GM12878 (cell line): ENCODE measurements around the gene ADCY1. TPM values are rescaled to one million over a fixed set of nuclear protein-coding genes. Genes with fewer than 3 reads are reported as not detected.

Source experiments
- ETV6 ChIP-seq, 2 experiments: fragments of 450-650 bp in 1 of 2; IDR thresholded peaks in 1 of 2; conservative IDR thresholded peaks in 1 of 2; 2 replicates each; pipeline ENCODE4 v1.6.1; 2014; ENCODE audit warnings: antibody characterized with exemption in 1 of 2, borderline replicate concordance in 1 of 2, low read depth in 1 of 2, mild to moderate bottlenecking in 1 of 2, moderate library complexity in 1 of 2
- MTA3 ChIP-seq: IDR thresholded peaks from 2 replicates; pipeline ENCODE4 v1.6.1; 2012; ENCODE audit warnings: low read length, inconsistent platforms, borderline replicate concordance
- polyA plus RNA-seq, 11 experiments: library from polyadenylated mRNA; depleted of rRNA in 4 of 11; unstranded in 6 of 11; stranded (reverse) in 5 of 11; fragments of >200 nt; fragmentation: Nextera tagmentation in 4 of 11; fragmentation: Illumina TruSeq in 1 of 11; extraction: Ambion mirVana in 4 of 11; extraction: Trizol in 1 of 11; gene quantifications; 1 replicate in 1 of 11; 2 replicates in 10 of 11; pipeline versions ENCODE4 v1.2.1 to v1.2.3, GENCODE V29; 2011 to 2016; ENCODE audit warnings: inconsistent platforms in 2 of 11, missing spikeins in 2 of 11, low read depth in 1 of 11
- total RNA-seq, 4 experiments: library from RNA; depleted of rRNA in 3 of 4; stranded (reverse); fragments of >200 nt in 3 of 4; fragmentation: Illumina TruSeq in 1 of 4; extraction: Trizol in 1 of 4; gene quantifications; 2 replicates each; pipeline versions ENCODE4 v1.2.1 to v1.2.3, GENCODE V29; 2013 to 2021
- TF ChIP-seq, protein P1 (sequence below): fragments of 450-650 bp; IDR thresholded peaks from 2 replicates; pipeline ENCODE4 v1.6.1; 2017; ENCODE audit warnings: mild to moderate bottlenecking, moderate library complexity
- TF ChIP-seq, protein P2 (sequence below): fragments of 450-650 bp; formaldehyde crosslinking; IDR thresholded peaks from 2 replicates; pipeline ENCODE4 v1.4.0; 2022; ENCODE audit warnings: mild to moderate bottlenecking, moderate library complexity
- TF ChIP-seq, protein P3 (sequence below): IDR thresholded peaks from 2 replicates; pipeline ENCODE4 v1.6.1; 2011; ENCODE audit warnings: low read depth, low read length, improper control_type of control experiment, borderline replicate concordance

Gene ADCY1
- total and polyA plus RNA-seq, 10 of the 15 experiments (the other 5 are each of a cell fraction or from before 2014, with no cell fraction given): 0.13 to 1.4 (median 0.45) TPM; not detected in 1

DNA sequence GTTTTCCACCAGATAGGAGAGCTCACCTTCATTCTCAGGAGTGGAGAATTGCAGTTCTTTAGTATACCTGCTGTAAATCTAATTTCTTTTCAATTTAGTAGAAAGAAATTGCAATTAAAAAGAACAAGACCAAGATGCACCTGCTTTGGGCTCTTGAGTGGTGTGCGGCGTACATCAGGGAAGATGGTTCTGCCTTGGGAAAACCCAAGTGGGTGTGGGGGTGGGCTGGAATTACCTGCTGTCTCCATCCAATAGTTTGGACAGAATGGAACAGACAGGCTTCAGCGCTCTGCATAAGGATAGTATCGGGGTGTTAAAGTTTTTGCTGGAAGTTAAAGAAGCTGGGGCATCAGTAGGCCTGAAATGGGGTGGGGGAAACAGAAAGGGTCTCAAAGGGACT, 7.2 kb upstream of the ADCY1 start (continued):
- TF ChIP-seq, protein P1, sequence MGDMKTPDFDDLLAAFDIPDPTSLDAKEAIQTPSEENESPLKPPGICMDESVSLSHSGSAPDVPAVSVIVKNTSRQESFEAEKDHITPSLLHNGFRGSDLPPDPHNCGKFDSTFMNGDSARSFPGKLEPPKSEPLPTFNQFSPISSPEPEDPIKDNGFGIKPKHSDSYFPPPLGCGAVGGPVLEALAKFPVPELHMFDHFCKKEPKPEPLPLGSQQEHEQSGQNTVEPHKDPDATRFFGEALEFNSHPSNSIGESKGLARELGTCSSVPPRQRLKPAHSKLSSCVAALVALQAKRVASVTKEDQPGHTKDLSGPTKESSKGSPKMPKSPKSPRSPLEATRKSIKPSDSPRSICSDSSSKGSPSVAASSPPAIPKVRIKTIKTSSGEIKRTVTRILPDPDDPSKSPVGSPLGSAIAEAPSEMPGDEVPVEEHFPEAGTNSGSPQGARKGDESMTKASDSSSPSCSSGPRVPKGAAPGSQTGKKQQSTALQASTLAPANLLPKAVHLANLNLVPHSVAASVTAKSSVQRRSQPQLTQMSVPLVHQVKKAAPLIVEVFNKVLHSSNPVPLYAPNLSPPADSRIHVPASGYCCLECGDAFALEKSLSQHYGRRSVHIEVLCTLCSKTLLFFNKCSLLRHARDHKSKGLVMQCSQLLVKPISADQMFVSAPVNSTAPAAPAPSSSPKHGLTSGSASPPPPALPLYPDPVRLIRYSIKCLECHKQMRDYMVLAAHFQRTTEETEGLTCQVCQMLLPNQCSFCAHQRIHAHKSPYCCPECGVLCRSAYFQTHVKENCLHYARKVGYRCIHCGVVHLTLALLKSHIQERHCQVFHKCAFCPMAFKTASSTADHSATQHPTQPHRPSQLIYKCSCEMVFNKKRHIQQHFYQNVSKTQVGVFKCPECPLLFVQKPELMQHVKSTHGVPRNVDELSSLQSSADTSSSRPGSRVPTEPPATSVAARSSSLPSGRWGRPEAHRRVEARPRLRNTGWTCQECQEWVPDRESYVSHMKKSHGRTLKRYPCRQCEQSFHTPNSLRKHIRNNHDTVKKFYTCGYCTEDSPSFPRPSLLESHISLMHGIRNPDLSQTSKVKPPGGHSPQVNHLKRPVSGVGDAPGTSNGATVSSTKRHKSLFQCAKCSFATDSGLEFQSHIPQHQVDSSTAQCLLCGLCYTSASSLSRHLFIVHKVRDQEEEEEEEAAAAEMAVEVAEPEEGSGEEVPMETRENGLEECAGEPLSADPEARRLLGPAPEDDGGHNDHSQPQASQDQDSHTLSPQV: no peak
- TF ChIP-seq ETV6 (conservative IDR thresholded peaks at IDR 0.05 in 1 of 2, IDR thresholded peaks at IDR 0.05 in 1 of 2; ENCODE audit: borderline replicate concordance in 1 of 2, low read depth in 1 of 2): no peak
- TF ChIP-seq, protein P2, sequence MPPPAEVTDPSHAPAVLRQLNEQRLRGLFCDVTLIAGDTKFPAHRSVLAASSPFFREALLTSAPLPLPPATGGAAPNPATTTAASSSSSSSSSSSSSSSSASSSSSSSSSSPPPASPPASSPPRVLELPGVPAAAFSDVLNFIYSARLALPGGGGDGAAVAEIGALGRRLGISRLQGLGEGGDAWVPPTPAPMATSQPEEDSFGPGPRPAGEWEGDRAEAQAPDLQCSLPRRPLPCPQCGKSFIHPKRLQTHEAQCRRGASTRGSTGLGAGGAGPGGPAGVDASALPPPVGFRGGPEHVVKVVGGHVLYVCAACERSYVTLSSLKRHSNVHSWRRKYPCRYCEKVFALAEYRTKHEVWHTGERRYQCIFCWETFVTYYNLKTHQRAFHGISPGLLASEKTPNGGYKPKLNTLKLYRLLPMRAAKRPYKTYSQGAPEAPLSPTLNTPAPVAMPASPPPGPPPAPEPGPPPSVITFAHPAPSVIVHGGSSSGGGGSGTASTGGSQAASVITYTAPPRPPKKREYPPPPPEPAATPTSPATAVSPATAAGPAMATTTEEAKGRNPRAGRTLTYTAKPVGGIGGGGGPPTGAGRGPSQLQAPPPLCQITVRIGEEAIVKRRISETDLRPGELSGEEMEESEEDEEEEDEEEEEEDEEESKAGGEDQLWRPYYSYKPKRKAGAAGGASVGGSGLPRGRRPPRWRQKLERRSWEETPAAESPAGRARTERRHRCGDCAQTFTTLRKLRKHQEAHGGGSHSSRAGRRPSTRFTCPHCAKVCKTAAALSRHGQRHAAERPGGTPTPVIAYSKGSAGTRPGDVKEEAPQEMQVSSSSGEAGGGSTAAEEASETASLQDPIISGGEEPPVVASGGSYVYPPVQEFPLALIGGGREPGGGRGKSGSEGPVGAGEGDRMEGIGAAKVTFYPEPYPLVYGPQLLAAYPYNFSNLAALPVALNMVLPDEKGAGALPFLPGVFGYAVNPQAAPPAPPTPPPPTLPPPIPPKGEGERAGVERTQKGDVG (CRISPR knock-in tag): no peak
- TF ChIP-seq, protein P3, sequence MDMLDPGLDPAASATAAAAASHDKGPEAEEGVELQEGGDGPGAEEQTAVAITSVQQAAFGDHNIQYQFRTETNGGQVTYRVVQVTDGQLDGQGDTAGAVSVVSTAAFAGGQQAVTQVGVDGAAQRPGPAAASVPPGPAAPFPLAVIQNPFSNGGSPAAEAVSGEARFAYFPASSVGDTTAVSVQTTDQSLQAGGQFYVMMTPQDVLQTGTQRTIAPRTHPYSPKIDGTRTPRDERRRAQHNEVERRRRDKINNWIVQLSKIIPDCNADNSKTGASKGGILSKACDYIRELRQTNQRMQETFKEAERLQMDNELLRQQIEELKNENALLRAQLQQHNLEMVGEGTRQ: no peak
- no peak for TF ChIP-seq MTA3
